Osteocyte (in vitro differentiated cells): Measurements from ENCODE around the gene BTG1. TPM values are rescaled to one million over a fixed set of nuclear protein-coding genes. Genes with fewer than 3 reads are reported as not detected.

ENCODE experiments used
- DNase-seq: peaks from one replicate; pipeline ENCODE4 v3.0.0; 2021; ENCODE audit warnings: mixed read lengths; ENCODE audit not compliant: unreplicated experiment; ENCODE audit errors: extremely low spot score
- H3K27ac Mint-ChIP-seq: one replicate; pipeline ENCODE4 v1.8.0; 2021; ENCODE audit warnings: mild to moderate bottlenecking, mixed read lengths; ENCODE audit not compliant: unreplicated experiment
- H3K27me3 Mint-ChIP-seq: one replicate; pipeline ENCODE4 v1.8.0; 2021; ENCODE audit warnings: mixed read lengths; ENCODE audit not compliant: unreplicated experiment
- H3K36me3 Mint-ChIP-seq: one replicate; pipeline ENCODE4 v1.8.0; 2021; ENCODE audit warnings: mixed read lengths; ENCODE audit not compliant: unreplicated experiment
- H3K4me1 Mint-ChIP-seq: one replicate; pipeline ENCODE4 v1.8.0; 2021; ENCODE audit warnings: mixed read lengths; ENCODE audit not compliant: unreplicated experiment
- H3K4me3 Mint-ChIP-seq: one replicate; pipeline ENCODE4 v1.8.0; 2021; ENCODE audit warnings: mild to moderate bottlenecking, moderate library complexity, mixed read lengths; ENCODE audit not compliant: unreplicated experiment
- H3K9me3 Mint-ChIP-seq: one replicate; pipeline ENCODE4 v1.8.0; 2021; ENCODE audit warnings: mixed read lengths; ENCODE audit not compliant: unreplicated experiment
- total RNA-seq: library from RNA; stranded (reverse); gene quantifications from 2 replicates; pipeline ENCODE4 v1.2.1, GENCODE V29; 2021
- TF ChIP-seq, protein P1 (sequence below): fragments of 200-600 bp; sonication (generic); IDR thresholded peaks from 2 replicates; pipeline ENCODE4 v1.5.0; 2021; ENCODE audit warnings: antibody characterized with exemption, mild to moderate bottlenecking, moderate library complexity

Gene BTG1
- total RNA-seq, 1 donor from 2014 or later, result 121 TPM

DNA sequence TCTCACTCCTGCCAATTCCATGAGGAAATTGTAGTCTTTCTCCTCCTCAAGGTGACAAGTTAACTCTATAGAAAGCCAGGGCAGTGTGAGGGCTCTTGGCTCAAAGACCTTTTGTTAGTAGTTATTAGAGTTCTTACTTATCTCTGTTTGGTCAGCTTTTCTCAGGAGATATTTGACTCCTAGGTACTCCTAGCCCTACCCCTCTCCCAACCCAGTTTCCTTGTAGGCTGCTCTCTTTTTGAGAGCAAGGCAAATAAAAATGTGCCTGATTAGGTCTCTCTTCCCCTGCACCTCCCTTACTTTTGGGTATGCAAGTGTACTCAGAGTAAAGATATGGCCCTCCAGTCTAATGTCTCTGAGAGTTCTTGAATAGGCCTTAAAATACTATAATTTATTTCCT is 23.8 kb downstream of the BTG1 start:
- TF ChIP-seq, protein P1, sequence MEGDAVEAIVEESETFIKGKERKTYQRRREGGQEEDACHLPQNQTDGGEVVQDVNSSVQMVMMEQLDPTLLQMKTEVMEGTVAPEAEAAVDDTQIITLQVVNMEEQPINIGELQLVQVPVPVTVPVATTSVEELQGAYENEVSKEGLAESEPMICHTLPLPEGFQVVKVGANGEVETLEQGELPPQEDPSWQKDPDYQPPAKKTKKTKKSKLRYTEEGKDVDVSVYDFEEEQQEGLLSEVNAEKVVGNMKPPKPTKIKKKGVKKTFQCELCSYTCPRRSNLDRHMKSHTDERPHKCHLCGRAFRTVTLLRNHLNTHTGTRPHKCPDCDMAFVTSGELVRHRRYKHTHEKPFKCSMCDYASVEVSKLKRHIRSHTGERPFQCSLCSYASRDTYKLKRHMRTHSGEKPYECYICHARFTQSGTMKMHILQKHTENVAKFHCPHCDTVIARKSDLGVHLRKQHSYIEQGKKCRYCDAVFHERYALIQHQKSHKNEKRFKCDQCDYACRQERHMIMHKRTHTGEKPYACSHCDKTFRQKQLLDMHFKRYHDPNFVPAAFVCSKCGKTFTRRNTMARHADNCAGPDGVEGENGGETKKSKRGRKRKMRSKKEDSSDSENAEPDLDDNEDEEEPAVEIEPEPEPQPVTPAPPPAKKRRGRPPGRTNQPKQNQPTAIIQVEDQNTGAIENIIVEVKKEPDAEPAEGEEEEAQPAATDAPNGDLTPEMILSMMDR, result no peak
- no peaks in the 10 kb centered on the region for H3K27me3 Mint-ChIP-seq
- peaks cover 4% of the 10 kb centered on the region for H3K4me1 Mint-ChIP-seq
- no peak overlapping the region for H3K27ac Mint-ChIP-seq
- peaks cover 16% of the 10 kb centered on the region for H3K36me3 Mint-ChIP-seq
- no peak overlapping the region for H3K4me3 Mint-ChIP-seq
- H3K9me3 Mint-ChIP-seq, result peaks cover 25% of the 10 kb centered on the region
- DNase-seq, result no peak

DNA sequence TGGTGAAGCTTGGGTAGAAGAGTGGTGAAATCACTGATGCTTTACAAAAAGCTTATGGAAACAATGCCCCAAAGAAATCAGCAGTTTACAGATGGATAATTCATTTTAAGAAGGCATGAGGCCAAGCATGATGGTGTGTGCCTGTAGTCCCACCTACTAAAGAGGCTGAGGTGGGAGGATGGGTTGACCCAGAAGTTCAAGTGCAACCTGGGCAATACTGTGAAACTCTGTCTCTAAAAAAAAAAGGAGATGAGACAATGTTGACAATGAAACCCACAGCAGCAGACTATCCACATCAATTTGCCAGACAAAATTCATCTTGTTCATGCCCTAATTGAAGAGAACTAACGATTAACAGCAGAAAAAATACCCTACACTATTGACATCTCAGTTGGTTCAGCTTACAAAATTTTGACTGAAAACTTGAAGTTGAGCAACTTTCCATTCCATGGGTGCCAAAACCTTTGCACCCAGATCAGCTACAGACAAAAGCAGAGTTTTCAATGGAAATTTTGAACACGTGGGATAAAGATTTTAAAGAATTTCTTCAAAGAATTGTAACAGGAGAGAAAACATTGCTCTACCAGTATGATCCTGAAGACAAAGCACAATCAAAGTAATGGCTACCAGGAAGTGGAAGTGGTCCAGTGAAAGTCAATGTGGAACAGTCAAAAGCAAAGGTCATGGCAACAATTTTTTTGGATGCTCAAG is 26.7 kb downstream of the BTG1 start:
- no peak for DNase-seq
- H3K4me1 Mint-ChIP-seq, result peaks cover 1% of the 10 kb centered on the region
- peaks cover 25% of the 10 kb centered on the region for H3K9me3 Mint-ChIP-seq
- H3K27ac Mint-ChIP-seq, result no peak overlapping the region
- peaks cover 14% of the 10 kb centered on the region for H3K36me3 Mint-ChIP-seq
- TF ChIP-seq, protein P1, result no peak
- no peaks in the 10 kb centered on the region for H3K27me3 Mint-ChIP-seq
- no peak overlapping the region for H3K4me3 Mint-ChIP-seq

DNA sequence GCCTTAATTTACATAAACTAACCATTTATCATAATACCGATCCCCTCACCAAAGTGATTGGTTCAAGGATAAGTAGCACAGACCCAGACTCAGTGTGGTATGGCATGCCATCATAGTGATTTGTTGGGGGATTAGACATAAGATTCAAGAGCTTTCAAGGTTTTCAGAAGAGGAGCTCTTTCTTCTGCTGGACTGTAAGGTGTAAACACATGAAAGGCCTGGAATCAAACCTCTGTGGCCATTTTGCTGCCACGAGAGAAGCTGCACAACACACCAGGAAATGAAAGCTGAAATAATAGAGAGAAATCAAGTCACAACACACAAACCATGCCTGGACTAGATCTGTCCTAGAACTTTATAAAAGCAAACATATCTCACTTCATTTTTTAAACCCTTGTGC is 30.8 kb downstream of the BTG1 start:
- peaks cover 7% of the 10 kb centered on the region for H3K9me3 Mint-ChIP-seq
- no peaks in the 10 kb centered on the region for H3K4me1 Mint-ChIP-seq
- H3K4me3 Mint-ChIP-seq, result no peak overlapping the region
- TF ChIP-seq, protein P1, result no peak
- H3K36me3 Mint-ChIP-seq, result peaks cover 7% of the 10 kb centered on the region
- no peak for DNase-seq
- no peaks in the 10 kb centered on the region for H3K27me3 Mint-ChIP-seq
- H3K27ac Mint-ChIP-seq, result no peak overlapping the region

DNA sequence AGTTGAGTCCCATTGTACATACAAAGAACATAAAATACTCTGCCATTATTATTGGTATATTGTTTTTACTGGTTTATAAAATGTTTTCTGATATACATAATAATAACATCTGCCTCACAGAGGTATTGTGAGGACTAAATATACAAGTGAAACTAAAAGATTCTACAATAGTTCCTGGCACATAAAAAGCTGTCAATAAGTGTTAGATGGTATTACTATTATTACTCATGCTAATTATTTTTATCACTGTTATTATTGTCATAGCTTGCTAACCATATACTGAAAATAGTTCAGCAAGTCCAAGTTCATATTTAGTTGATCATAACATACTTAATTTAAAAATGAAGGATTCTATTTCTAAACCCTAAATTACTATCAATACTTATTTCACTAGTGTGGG is 34.4 kb downstream of the BTG1 start:
- no peak for DNase-seq
- H3K27me3 Mint-ChIP-seq, result no peaks in the 10 kb centered on the region
- no peak overlapping the region for H3K27ac Mint-ChIP-seq
- TF ChIP-seq, protein P1, result no peak
- no peaks in the 10 kb centered on the region for H3K36me3 Mint-ChIP-seq
- peaks cover 22% of the 10 kb centered on the region for H3K4me1 Mint-ChIP-seq
- no peak overlapping the region for H3K4me3 Mint-ChIP-seq
- H3K9me3 Mint-ChIP-seq, result no peaks in the 10 kb centered on the region

DNA sequence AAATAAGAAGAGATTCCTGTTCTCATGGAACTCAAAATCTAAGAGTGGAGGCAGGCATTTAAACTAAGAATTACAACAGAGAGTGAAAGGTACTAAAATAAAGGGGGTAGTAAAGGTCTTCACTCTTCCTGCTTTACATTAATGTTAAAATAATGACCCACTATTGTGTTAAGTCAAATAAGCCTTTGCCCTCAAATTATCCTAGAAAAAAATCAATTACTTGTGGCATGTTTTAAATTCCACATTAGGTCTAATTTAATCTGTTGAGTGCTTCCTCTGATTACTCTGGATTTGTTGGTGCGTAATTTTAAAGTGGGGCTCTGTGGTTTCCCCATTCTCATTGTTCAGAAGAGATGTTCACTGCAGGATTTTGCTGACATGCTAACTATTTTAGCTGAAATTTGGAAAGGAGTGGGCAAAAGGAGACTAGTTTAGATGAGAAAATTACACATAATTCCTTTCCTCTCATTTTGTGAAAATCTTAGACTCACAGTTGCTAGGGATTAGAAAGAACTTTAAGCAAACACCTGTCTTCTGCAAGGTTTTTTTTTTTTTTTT is 35.5 kb downstream of the BTG1 start:
- H3K4me3 Mint-ChIP-seq, result no peak overlapping the region
- no peak for DNase-seq
- TF ChIP-seq, protein P1, result no peak
- H3K27me3 Mint-ChIP-seq, result no peaks in the 10 kb centered on the region
- no peaks in the 10 kb centered on the region for H3K9me3 Mint-ChIP-seq
- H3K36me3 Mint-ChIP-seq, result no peaks in the 10 kb centered on the region
- peaks cover 22% of the 10 kb centered on the region for H3K4me1 Mint-ChIP-seq
- H3K27ac Mint-ChIP-seq, result no peak overlapping the region
